ENCODE data around the gene TMEM217.
"Not testable (repeated sequence)": the region's sequence is repeated elsewhere in the genome, so short reads cannot be mapped to it uniquely, and the experiment has no call there.

Gene TMEM217

GRCh38 chr6:37218061-37218460 lies 39.9 kb downstream of the TMEM217 start:
- DNase-seq (ENCODE audit: low read depth, low spot score), result no peak

GRCh38 chr6:37212268-37212667 lies 45.7 kb downstream of the TMEM217 start:
- no peak for DNase-seq (ENCODE audit: low read depth, low spot score)

- peak; percentile 92 for DNase-seq (ENCODE audit: low read depth, low spot score)
Observed at GRCh38 chr6:37210313-37210968, 47.5 kb downstream of the TMEM217 start.

- no peak for DNase-seq (ENCODE audit: low read depth, low spot score)
Observed at GRCh38 chr6:37209461-37210205, 48.3 kb downstream of the TMEM217 start.

- DNase-seq (ENCODE audit: low read depth, low spot score), result no peak
Observed at GRCh38 chr6:37208793-37209192, 49.2 kb downstream of the TMEM217 start.

- peak; percentile 81 for DNase-seq (ENCODE audit: low read depth, low spot score)
Observed at GRCh38 chr6:37207903-37208456, 50.0 kb downstream of the TMEM217 start.

GRCh38 chr6:37206622-37207021 lies 51.3 kb downstream of the TMEM217 start:
- DNase-seq (ENCODE audit: low read depth, low spot score), result no peak

- DNase-seq (ENCODE audit: low read depth, low spot score), result no peak
Observed at GRCh38 chr6:37205997-37206340, 52.0 kb downstream of the TMEM217 start.

- no peak for DNase-seq (ENCODE audit: low read depth, low spot score)
Observed at GRCh38 chr6:37205175-37205996, 52.6 kb downstream of the TMEM217 start.

GRCh38 chr6:37204014-37204751 lies 53.8 kb downstream of the TMEM217 start:
- DNase-seq (ENCODE audit: low read depth, low spot score), result peak; percentile 55

- no peak for DNase-seq (ENCODE audit: low read depth, low spot score)
Observed at GRCh38 chr6:37202788-37203491, 55.0 kb downstream of the TMEM217 start.

GRCh38 chr6:37201726-37202125 lies 56.2 kb downstream of the TMEM217 start:
- DNase-seq (ENCODE audit: low read depth, low spot score), result no peak

GRCh38 chr6:37200085-37200484 lies 57.9 kb downstream of the TMEM217 start:
- DNase-seq (ENCODE audit: low read depth, low spot score), result no peak

GRCh38 chr6:37196451-37196850 lies 61.5 kb downstream of the TMEM217 start:
- not testable (repeated sequence) for DNase-seq (ENCODE audit: low read depth, low spot score)

GRCh38 chr6:37194886-37195285 lies 63.1 kb downstream of the TMEM217 start:
- DNase-seq (ENCODE audit: low read depth, low spot score), result not testable (repeated sequence)

GRCh38 chr6:37192666-37193065 lies 65.3 kb downstream of the TMEM217 start:
- DNase-seq (ENCODE audit: low read depth, low spot score), result no peak

- no peak for DNase-seq (ENCODE audit: low read depth, low spot score)
Observed at GRCh38 chr6:37190159-37190535, 67.8 kb downstream of the TMEM217 start.

- no peak for DNase-seq (ENCODE audit: low read depth, low spot score)
Observed at GRCh38 chr6:37188962-37189510, 68.9 kb downstream of the TMEM217 start.

- no peak for DNase-seq (ENCODE audit: low read depth, low spot score)
Observed at GRCh38 chr6:37187321-37188022, 70.5 kb downstream of the TMEM217 start.

All from astrocyte of the hippocampus (primary cell).